HEK293 (cell line): Measurements from ENCODE around the gene TNFAIP8.

Experiments
- CTCF ChIA-PET: fragments of 350-600 bp; formaldehyde crosslinking; extraction: SDS; loops from one replicate; lab custom pipeline; 2021; ENCODE audit warnings: antibody characterized with exemption; lab: Yijun Ruan, JAX
- POLR2A ChIA-PET: fragments of 300-600 bp; formaldehyde crosslinking; extraction: SDS; loops from one replicate; lab custom pipeline; 2020; ENCODE audit warnings: antibody characterized with exemption, inconsistent platforms; lab: Yijun Ruan, JAX
- H3K27ac ChIP-seq: fragments of 200-500 bp; sonication (Bioruptor generic); 2 replicates; pipeline ENCODE4 v1.5.1; 2014; ENCODE audit warnings: low read depth, low read length, control low read depth, inconsistent platforms; ENCODE audit errors: extremely low read depth
- H3K36me3 ChIP-seq, 2 experiments: fragments of 200-500 bp in 1 of 2; sonication (Bioruptor generic) in 1 of 2; 1 replicate in 1 of 2; 2 replicates in 1 of 2; pipeline ENCODE4 v1.5.1; 2014 to 2017; ENCODE audit warnings: inconsistent platforms in 2 of 2, low read length in 2 of 2; ENCODE audit not compliant: control insufficient read depth in 2 of 2, insufficient read depth in 1 of 2
- H3K4me1 ChIP-seq: fragments of 200-500 bp; sonication (Bioruptor generic); 2 replicates; pipeline ENCODE4 v1.5.1; 2014; ENCODE audit warnings: mild to moderate bottlenecking, low read length, inconsistent platforms; ENCODE audit not compliant: control insufficient read depth, insufficient read depth
- H3K4me3 ChIP-seq: 2 replicates; pipeline ENCODE4 v1.5.1; 2011; ENCODE audit warnings: low read depth, mild to moderate bottlenecking, control low read depth, low read length, moderate library complexity
- H3K9me3 ChIP-seq: fragments of 200-500 bp; sonication (Bioruptor generic); 2 replicates; pipeline ENCODE4 v1.5.1; 2014; ENCODE audit warnings: low read depth, low read length, inconsistent platforms; ENCODE audit not compliant: control insufficient read depth, insufficient read depth
- BCL11B ChIP-seq: fragments of 450-650 bp; formaldehyde crosslinking; IDR thresholded peaks from 2 replicates; pipeline ENCODE4 v1.5.1; 2016; ENCODE audit warnings: low read depth, missing biosample characterization, missing genetic modification characterization
- FEZF1 ChIP-seq: fragments of 450-650 bp; formaldehyde crosslinking; IDR thresholded peaks from 2 replicates; pipeline ENCODE4 v1.5.1; 2016; ENCODE audit warnings: missing biosample characterization, missing genetic modification characterization
- GLI4 ChIP-seq: fragments of 450-650 bp; formaldehyde crosslinking; IDR thresholded peaks from 2 replicates; pipeline ENCODE4 v1.5.1; 2016; ENCODE audit warnings: missing biosample characterization, missing genetic modification characterization
- GLIS2 ChIP-seq: fragments of 450-650 bp; formaldehyde crosslinking; IDR thresholded peaks from 2 replicates; pipeline ENCODE4 v1.5.1; 2016; ENCODE audit warnings: missing biosample characterization, missing genetic modification characterization
- KLF1 ChIP-seq: fragments of 450-650 bp; formaldehyde crosslinking; IDR thresholded peaks from 2 replicates; pipeline ENCODE4 v1.5.1; 2016; ENCODE audit warnings: missing biosample characterization, missing genetic modification characterization
- KLF8 ChIP-seq: fragments of 450-650 bp; formaldehyde crosslinking; IDR thresholded peaks from 2 replicates; pipeline ENCODE4 v1.5.1; 2016; ENCODE audit warnings: missing biosample characterization, missing genetic modification characterization
- OSR2 ChIP-seq: fragments of 450-650 bp; formaldehyde crosslinking; IDR thresholded peaks from 2 replicates; pipeline ENCODE4 v1.5.1; 2016; ENCODE audit warnings: missing biosample characterization, missing genetic modification characterization
- SETDB1 ChIP-seq: IDR thresholded peaks from one replicate; pipeline ENCODE4 v1.6.1; 2017; ENCODE audit warnings: mild to moderate bottlenecking, low read length, moderate library complexity, mixed read lengths; ENCODE audit not compliant: insufficient read length
- TCF7L2 ChIP-seq: IDR thresholded peaks from 2 replicates; pipeline ENCODE4 v1.6.1; 2011; ENCODE audit warnings: low read depth, mild to moderate bottlenecking, inconsistent platforms, low read length, moderate library complexity, borderline replicate concordance
- ZIC2 ChIP-seq: fragments of 450-650 bp; formaldehyde crosslinking; IDR thresholded peaks from 2 replicates; pipeline ENCODE4 v1.5.1; 2016; ENCODE audit warnings: missing biosample characterization, missing genetic modification characterization
- ZNF114 ChIP-seq: fragments of 450-650 bp; formaldehyde crosslinking; IDR thresholded peaks from 2 replicates; pipeline ENCODE4 v1.5.0; 2017; ENCODE audit warnings: missing biosample characterization, missing genetic modification characterization
- ZNF549 ChIP-seq: fragments of 450-650 bp; IDR thresholded peaks from 2 replicates; pipeline ENCODE4 v1.5.1; 2018; ENCODE audit warnings: missing biosample characterization, missing genetic modification characterization, mild to moderate bottlenecking, inconsistent platforms, moderate library complexity
- ZNF571 ChIP-seq: fragments of 450-650 bp; formaldehyde crosslinking; IDR thresholded peaks from 2 replicates; pipeline ENCODE4 v1.5.0; 2017; ENCODE audit warnings: missing biosample characterization, missing genetic modification characterization
- TF ChIP-seq, protein P1 (sequence below): fragments of 450-650 bp; formaldehyde crosslinking; IDR thresholded peaks from 2 replicates; pipeline ENCODE4 v1.5.1; 2017; ENCODE audit warnings: missing biosample characterization, missing genetic modification characterization
- TF ChIP-seq, protein P2 (sequence below): fragments of 450-650 bp; formaldehyde crosslinking; IDR thresholded peaks from 2 replicates; pipeline ENCODE4 v1.5.1; 2017; ENCODE audit warnings: missing biosample characterization, missing genetic modification characterization
- TF ChIP-seq, protein P3 (sequence below): fragments of 450-650 bp; formaldehyde crosslinking; IDR thresholded peaks from 2 replicates; pipeline ENCODE4 v1.5.1; 2017; ENCODE audit warnings: missing biosample characterization, missing genetic modification characterization
- TF ChIP-seq, protein P4 (sequence below): fragments of 450-650 bp; formaldehyde crosslinking; IDR thresholded peaks from 2 replicates; pipeline ENCODE4 v1.5.1; 2016; ENCODE audit warnings: missing biosample characterization, missing genetic modification characterization
- TF ChIP-seq, protein P5 (sequence below): fragments of 450-650 bp; formaldehyde crosslinking; IDR thresholded peaks from 2 replicates; pipeline ENCODE4 v1.5.1; 2016; ENCODE audit warnings: missing biosample characterization, missing genetic modification characterization

Gene TNFAIP8

DNA sequence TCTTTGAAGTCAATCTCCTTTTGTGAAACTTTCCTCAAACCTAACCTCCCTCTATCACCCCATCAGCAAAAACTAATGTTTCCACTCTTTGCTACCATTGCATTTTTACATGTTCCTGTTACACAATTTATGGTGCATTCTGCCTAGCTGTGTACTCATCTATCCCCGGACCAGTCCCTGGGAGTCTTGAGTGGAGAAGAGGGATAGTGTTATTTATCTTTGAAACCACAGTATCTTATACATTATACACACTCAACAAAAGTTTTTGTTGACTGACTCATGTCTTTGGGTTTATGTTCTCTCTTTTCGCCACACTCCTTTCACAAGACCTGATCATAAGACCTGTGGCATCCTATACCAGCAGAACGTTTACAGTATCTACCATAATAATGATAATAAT lies 26.4 kb downstream of the TNFAIP8 start:
- CTCF ChIA-PET: interaction anchor here (0.6 to 1.0 kb wide), 2 partner anchors 30 to 48 kb away, joined by 3 to 4 read pairs; no protein-coding TSS in a partner anchor
- H3K27ac ChIP-seq: no peak overlapping the region
- H3K4me1 ChIP-seq: peaks cover 19% of the 10 kb centered on the region
- POLR2A ChIA-PET: no interaction called here
- no peak for TF ChIP-seq KLF8 (tag by site-specific recombination)
- no peak for TF ChIP-seq ZNF114 (tag by site-specific recombination)
- TF ChIP-seq, protein P1, sequence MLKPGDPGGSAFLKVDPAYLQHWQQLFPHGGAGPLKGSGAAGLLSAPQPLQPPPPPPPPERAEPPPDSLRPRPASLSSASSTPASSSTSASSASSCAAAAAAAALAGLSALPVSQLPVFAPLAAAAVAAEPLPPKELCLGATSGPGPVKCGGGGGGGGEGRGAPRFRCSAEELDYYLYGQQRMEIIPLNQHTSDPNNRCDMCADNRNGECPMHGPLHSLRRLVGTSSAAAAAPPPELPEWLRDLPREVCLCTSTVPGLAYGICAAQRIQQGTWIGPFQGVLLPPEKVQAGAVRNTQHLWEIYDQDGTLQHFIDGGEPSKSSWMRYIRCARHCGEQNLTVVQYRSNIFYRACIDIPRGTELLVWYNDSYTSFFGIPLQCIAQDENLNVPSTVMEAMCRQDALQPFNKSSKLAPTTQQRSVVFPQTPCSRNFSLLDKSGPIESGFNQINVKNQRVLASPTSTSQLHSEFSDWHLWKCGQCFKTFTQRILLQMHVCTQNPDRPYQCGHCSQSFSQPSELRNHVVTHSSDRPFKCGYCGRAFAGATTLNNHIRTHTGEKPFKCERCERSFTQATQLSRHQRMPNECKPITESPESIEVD: no peak
- TF ChIP-seq, protein P2, sequence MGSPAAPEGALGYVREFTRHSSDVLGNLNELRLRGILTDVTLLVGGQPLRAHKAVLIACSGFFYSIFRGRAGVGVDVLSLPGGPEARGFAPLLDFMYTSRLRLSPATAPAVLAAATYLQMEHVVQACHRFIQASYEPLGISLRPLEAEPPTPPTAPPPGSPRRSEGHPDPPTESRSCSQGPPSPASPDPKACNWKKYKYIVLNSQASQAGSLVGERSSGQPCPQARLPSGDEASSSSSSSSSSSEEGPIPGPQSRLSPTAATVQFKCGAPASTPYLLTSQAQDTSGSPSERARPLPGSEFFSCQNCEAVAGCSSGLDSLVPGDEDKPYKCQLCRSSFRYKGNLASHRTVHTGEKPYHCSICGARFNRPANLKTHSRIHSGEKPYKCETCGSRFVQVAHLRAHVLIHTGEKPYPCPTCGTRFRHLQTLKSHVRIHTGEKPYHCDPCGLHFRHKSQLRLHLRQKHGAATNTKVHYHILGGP: no peak
- no peak for TF ChIP-seq GLIS2 (tag by site-specific recombination)
- TF ChIP-seq ZNF549 (tag by site-specific recombination): no peak
- no peak for TF ChIP-seq KLF1 (tag by site-specific recombination)
- no peak for TF ChIP-seq GLI4 (tag by site-specific recombination)
- TF ChIP-seq, protein P3, sequence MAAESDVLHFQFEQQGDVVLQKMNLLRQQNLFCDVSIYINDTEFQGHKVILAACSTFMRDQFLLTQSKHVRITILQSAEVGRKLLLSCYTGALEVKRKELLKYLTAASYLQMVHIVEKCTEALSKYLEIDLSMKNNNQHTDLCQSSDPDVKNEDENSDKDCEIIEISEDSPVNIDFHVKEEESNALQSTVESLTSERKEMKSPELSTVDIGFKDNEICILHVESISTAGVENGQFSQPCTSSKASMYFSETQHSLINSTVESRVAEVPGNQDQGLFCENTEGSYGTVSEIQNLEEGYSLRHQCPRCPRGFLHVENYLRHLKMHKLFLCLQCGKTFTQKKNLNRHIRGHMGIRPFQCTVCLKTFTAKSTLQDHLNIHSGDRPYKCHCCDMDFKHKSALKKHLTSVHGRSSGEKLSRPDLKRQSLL: no peak
- TF ChIP-seq, all 188 proteins: peak for 0
- Histone ChIP-seq H3K9me3 (no peaks in the 10 kb centered on the region), H3K36me3 (no peaks in the 10 kb centered on the region), H3K4me3 (no peak overlapping the region)

DNA sequence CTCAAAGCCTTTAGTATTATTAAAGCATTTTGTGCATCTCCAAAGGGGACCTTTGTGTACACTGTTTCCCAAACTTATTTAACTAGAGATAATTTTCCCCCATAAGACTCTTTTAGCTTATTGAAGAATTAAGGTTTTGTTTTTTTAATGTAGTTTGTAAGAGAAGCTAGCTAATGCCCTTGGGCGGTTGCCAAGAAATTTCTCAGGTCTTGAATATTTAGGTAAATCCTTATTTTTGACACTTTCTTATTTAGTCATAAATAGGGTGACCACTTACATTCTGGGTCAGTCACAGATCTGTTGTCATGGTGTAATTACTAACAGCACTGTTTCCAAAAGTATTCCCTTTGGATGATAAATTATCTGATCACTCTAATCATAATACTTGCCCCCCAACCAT lies 27.2 kb downstream of the TNFAIP8 start:
- Histone ChIP-seq H3K9me3 (no peaks in the 10 kb centered on the region), H3K27ac (no peak overlapping the region), H3K4me1 (peaks cover 28% of the 10 kb centered on the region), H3K36me3 (no peaks in the 10 kb centered on the region), H3K4me3 (no peak overlapping the region)
- ChIA-PET CTCF (interaction anchor here (1.6 kb wide), 1 partner anchor 29 kb away, joined by 4 read pairs; no protein-coding TSS in a partner anchor), POLR2A (no interaction called here)
- TF ChIP-seq OSR2 (no peak), TCF7L2 (no peak), ZNF571 (no peak), SETDB1 (no peak), GLIS2 (tag by site-specific recombination) (no peak)
- TF ChIP-seq, protein P4, sequence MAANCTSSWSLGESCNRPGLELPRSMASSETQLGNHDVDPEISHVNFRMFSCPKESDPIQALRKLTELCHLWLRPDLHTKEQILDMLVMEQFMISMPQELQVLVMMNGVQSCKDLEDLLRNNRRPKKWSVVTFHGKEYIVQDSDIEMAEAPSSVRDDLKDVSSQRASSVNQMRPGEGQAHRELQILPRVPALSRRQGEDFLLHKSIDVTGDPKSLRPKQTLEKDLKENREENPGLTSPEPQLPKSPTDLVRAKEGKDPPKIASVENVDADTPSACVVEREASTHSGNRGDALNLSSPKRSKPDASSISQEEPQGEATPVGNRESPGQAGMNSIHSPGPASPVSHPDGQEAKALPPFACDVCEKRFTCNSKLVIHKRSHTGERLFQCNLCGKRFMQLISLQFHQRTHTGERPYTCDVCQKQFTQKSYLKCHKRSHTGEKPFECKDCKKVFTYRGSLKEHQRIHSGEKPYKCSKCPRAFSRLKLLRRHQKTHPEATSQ: no peak
- TF ChIP-seq, protein P5, sequence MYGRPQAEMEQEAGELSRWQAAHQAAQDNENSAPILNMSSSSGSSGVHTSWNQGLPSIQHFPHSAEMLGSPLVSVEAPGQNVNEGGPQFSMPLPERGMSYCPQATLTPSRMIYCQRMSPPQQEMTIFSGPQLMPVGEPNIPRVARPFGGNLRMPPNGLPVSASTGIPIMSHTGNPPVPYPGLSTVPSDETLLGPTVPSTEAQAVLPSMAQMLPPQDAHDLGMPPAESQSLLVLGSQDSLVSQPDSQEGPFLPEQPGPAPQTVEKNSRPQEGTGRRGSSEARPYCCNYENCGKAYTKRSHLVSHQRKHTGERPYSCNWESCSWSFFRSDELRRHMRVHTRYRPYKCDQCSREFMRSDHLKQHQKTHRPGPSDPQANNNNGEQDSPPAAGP (tag by site-specific recombination): no peak

DNA sequence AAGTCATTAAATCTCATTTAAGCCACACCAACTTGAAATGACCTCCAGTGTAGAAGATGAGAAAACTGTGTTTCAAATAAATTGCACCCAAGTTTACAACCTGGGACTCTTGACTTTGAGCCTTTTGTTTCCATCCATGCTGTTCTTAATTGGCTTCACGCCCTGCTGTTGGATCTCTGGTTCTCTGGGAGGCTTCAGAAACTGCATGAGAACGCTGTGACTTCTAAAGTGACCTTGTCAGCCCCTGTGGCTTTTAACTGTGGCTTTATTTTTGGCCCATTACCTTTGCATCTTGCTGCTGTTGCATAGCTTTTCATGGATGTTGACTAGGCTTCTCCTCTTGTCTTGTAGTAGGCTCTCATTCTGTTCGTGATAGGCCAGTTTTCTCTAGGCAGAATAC lies 29.3 kb downstream of the TNFAIP8 start:
- H3K4me1 ChIP-seq: peaks cover 32% of the 10 kb centered on the region
- CTCF ChIA-PET: no interaction called here
- POLR2A ChIA-PET: no interaction called here
- H3K9me3 ChIP-seq: no peaks in the 10 kb centered on the region
- no peaks in the 10 kb centered on the region for H3K36me3 ChIP-seq
- no peak for TF ChIP-seq BCL11B (tag by site-specific recombination)
- peak; percentile 60; the same call in 1 of the 2 replicates for TF ChIP-seq FEZF1 (tag by site-specific recombination)
- peak; percentile 73 for TF ChIP-seq ZIC2
- TF ChIP-seq, protein P1: peak; percentile 26; the same call in 1 of the 2 replicates
- no peak overlapping the region for H3K4me3 ChIP-seq
- no peak overlapping the region for H3K27ac ChIP-seq
